Endodermal cell (in vitro differentiated cells): ENCODE results near the gene ATP2B2. TPM values are rescaled to one million over a fixed set of nuclear protein-coding genes. Genes with fewer than 3 reads are reported as not detected.

Experiments used
- DNase-seq: peaks from one replicate; pipeline ENCODE4 v3.0.0-alpha.2; 2017
- H3K27ac ChIP-seq: 2 replicates; pipeline ENCODE4 v1.5.1; 2013; ENCODE audit warnings: mild to moderate bottlenecking, low read depth, low read length, moderate library complexity
- H3K27me3 ChIP-seq: 2 replicates; pipeline ENCODE4 v1.6.1; 2013; ENCODE audit warnings: mild to moderate bottlenecking, low read length, moderate library complexity; ENCODE audit not compliant: insufficient read depth, control insufficient read depth, poor library complexity, severe bottlenecking
- H3K36me3 ChIP-seq: 2 replicates; pipeline ENCODE4 v1.7.0; 2013; ENCODE audit warnings: mild to moderate bottlenecking, low read length, moderate library complexity; ENCODE audit not compliant: control insufficient read depth, insufficient read depth
- H3K4me1 ChIP-seq: one replicate; pipeline ENCODE4 v1.7.0; 2013; ENCODE audit warnings: low read length; ENCODE audit not compliant: control insufficient read depth, insufficient read depth
- H3K4me3 ChIP-seq: 2 replicates; pipeline ENCODE4 v1.5.1; 2013; ENCODE audit warnings: mild to moderate bottlenecking, low read length, moderate library complexity
- H3K9ac ChIP-seq: 2 replicates; pipeline ENCODE4 v1.6.1; 2013; ENCODE audit warnings: mild to moderate bottlenecking, low read length, moderate library complexity; ENCODE audit not compliant: poor library complexity, severe bottlenecking; ENCODE audit errors: extremely low read depth
- H3K9me3 ChIP-seq: 2 replicates; pipeline ENCODE4 v1.6.1; 2013; ENCODE audit warnings: mild to moderate bottlenecking, low read length, moderate library complexity; ENCODE audit not compliant: control insufficient read depth
- H3K27ac Mint-ChIP-seq: 2 replicates; pipeline ENCODE4 v1.8.0; 2020; ENCODE audit warnings: mixed read lengths
- H3K27me3 Mint-ChIP-seq: 2 replicates; pipeline ENCODE4 v1.8.0; 2021; ENCODE audit warnings: mild to moderate bottlenecking, mixed read lengths; ENCODE audit not compliant: insufficient read depth
- H3K36me3 Mint-ChIP-seq: 2 replicates; pipeline ENCODE4 v1.8.0; 2020; ENCODE audit warnings: low read depth, mixed read lengths
- H3K4me1 Mint-ChIP-seq: 2 replicates; pipeline ENCODE4 v1.8.0; 2020; ENCODE audit warnings: mixed read lengths
- H3K4me3 Mint-ChIP-seq: 2 replicates; pipeline ENCODE4 v1.8.0; 2020; ENCODE audit warnings: mild to moderate bottlenecking, moderate library complexity, mixed read lengths
- H3K9me3 Mint-ChIP-seq: 2 replicates; pipeline ENCODE4 v1.8.0; 2020; ENCODE audit warnings: mild to moderate bottlenecking, mixed read lengths
- CTCF ChIP-seq: fragments of 200-600 bp; sonication (generic); conservative IDR thresholded peaks from 2 replicates; pipeline ENCODE4 v1.5.0; 2021; ENCODE audit warnings: antibody characterized with exemption, mild to moderate bottlenecking
- WGBS, 2 experiments: methylation state at CpG; one replicate each; pipeline versions ENCODE4 v1.1.5 to v1.1.7; 2013; ENCODE audit warnings: missing lambda C conversion rate in 2 of 2, mixed read lengths in 1 of 2; ENCODE audit not compliant: insufficient coverage in 1 of 2, insufficient read length in 1 of 2; 5-methylcytosine and 5-hydroxymethylcytosine counted together
- total RNA-seq, 2 donors: library from RNA; stranded (reverse); fragmentation: NEBNext Ultra II Directional in 1 of 2; extraction: Animal tissue kit (Norgen Biotek cat#: 25700) in 1 of 2; gene quantifications; 2 replicates in 1 of 2; 3 replicates in 1 of 2; pipeline ENCODE4 v1.2.1, GENCODE V29; 2021

Gene ATP2B2
- total RNA-seq, 2 donors from 2014 or later, result 0.09 TPM; not detected in 1

GRCh38 chr3:10504171-10505049, 976 bp downstream of the ATP2B2 start:
- no peaks in the 10 kb centered on the region for H3K9me3 Mint-ChIP-seq
- Histone ChIP-seq H3K36me3 (no peaks in the 10 kb centered on the region), H3K27me3 (peaks cover 16% of the 10 kb centered on the region), H3K27ac (no peak overlapping the region), H3K4me1 (no peaks in the 10 kb centered on the region), H3K9ac (no peak overlapping the region), H3K9me3 (no peaks in the 10 kb centered on the region), H3K4me3 (no peak overlapping the region)
- H3K27me3 Mint-ChIP-seq, result peaks cover 11% of the 10 kb centered on the region
- peak; percentile 12 for TF ChIP-seq CTCF
- WGBS, 2 experiments, result 84 to 93% methylated on average over 12 to 24 of the region's 25 CpGs
- no peaks in the 10 kb centered on the region for H3K4me1 Mint-ChIP-seq
- H3K27ac Mint-ChIP-seq, result no peak overlapping the region
- H3K36me3 Mint-ChIP-seq, result no peaks in the 10 kb centered on the region
- DNase-seq, result no peak
- H3K4me3 Mint-ChIP-seq, result peak overlapping the region; percentile 36

- Histone ChIP-seq H3K4me1 (no peaks in the 10 kb centered on the region), H3K36me3 (no peaks in the 10 kb centered on the region), H3K9me3 (no peaks in the 10 kb centered on the region), H3K4me3 (no peak overlapping the region), H3K27ac (no peak overlapping the region), H3K27me3 (peaks cover 16% of the 10 kb centered on the region), H3K9ac (no peak overlapping the region)
- Mint-ChIP-seq H3K9me3 (no peaks in the 10 kb centered on the region), H3K4me3 (no peak overlapping the region), H3K36me3 (no peaks in the 10 kb centered on the region), H3K4me1 (no peaks in the 10 kb centered on the region), H3K27me3 (peaks cover 11% of the 10 kb centered on the region), H3K27ac (no peak overlapping the region)
- TF ChIP-seq CTCF, result no peak
- 88 to 97% methylated on average over 11 to 15 of the region's 15 CpGs for WGBS, 2 experiments
- no peak for DNase-seq
Observed at GRCh38 chr3:10503217-10503796, 2.1 kb downstream of the ATP2B2 start.

DNA sequence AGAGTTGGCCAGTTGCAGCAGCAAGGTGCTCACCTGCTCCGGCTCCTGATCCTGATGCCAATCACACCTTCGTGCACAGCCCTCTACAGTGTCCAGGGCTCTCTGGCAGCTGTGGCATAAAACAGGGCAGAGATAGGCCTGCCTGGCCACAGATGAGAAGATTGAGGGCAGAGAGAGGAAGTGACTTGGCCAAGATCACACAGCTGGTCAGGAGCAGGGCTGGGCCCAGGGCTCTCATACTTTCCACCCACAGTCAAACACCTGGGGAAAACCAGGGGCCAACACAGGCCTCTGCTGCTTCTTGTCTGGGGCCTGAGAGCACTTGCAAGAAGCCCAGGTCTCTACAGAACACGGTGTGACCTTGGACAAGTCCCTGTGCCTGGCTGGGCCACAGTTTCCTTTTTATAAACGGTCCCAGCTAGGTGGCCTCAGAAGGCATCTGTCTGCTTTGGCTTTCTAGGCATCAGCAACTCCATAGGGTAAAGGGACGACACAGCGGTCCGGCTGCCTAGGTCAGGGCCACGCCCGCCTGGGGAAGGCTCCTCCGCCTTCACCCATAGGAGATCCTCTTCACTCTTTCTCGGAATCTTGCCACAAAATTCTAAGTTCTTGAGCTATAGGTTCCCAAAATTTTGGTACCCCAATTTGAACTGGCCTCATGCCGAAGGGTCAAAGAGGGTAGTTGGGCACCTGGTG, 3.1 kb downstream of the ATP2B2 start:
- Histone ChIP-seq H3K4me3 (no peak overlapping the region), H3K27ac (no peak overlapping the region), H3K36me3 (no peaks in the 10 kb centered on the region), H3K27me3 (peaks cover 16% of the 10 kb centered on the region), H3K4me1 (no peaks in the 10 kb centered on the region), H3K9ac (no peak overlapping the region), H3K9me3 (no peaks in the 10 kb centered on the region)
- H3K27me3 Mint-ChIP-seq, result peaks cover 11% of the 10 kb centered on the region
- no peaks in the 10 kb centered on the region for H3K4me1 Mint-ChIP-seq
- WGBS, 2 experiments, result 88 to 91% methylated on average over 11 to 12 of the region's 12 CpGs
- no peak for DNase-seq
- no peak overlapping the region for H3K4me3 Mint-ChIP-seq
- no peaks in the 10 kb centered on the region for H3K9me3 Mint-ChIP-seq
- no peak for TF ChIP-seq CTCF
- H3K27ac Mint-ChIP-seq, result no peak overlapping the region
- no peaks in the 10 kb centered on the region for H3K36me3 Mint-ChIP-seq
